ENCODE measurements around the gene KRT6A.

KRT6A gene

DNA sequence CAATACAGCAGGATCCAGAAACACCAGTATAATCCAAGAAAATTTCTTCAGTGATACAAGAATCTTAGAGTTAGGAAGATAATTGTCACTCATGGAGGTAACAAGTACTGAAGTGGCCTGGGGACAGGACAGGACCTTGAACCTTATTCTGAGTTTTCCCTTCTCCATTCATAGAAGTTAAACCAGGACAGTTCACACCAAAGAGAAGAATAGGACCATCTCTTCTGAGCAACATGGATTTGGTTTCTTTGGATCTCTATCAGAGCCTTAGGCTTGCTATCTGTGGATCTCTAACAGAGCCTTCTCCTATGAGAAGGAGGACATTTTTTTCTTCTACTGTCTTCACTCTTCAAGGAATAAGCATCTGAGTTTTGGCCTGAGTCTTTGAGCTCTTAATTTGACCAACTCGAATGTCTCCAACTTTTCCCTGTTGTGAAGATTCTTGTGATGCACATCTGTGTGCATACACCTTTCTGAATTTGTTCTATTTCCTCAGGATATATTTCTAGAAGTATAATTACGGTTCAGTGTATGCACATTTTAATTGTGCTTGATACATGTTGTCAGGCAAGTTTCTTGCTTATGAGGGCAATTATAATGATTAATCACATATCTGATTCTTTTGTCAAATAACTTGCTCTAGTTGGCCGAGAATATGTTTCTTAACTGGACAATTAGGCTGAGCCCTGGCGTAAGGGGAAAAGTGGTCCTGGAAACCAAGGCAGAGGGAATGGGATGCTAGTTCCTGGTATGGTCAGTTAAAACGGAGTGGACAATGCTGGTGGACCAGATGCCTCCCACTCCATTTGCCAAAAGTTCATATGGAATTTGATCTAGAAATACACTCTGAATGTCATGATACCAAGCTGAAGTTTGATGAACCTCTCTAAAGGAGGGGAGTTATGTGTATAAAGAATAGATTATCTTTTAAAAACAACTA, 6.6 kb downstream of the KRT6A start:
- ChIA-PET CTCF (interaction anchor here (0.6 to 1.1 kb wide), 2 partner anchors 10 to 39 kb away, joined by 3 to 5 read pairs; no protein-coding TSS in a partner anchor), POLR2A (ENCODE audit: low non-redundant PET) (no interaction called here)
- no peak for TF ChIP-seq CTCF (conservative IDR thresholded peaks at IDR 0.05; ENCODE audit: low read depth)
- DNase-seq (ENCODE audit: low spot score), result no peak
- no peak overlapping the region for H3K27ac ChIP-seq

- H3K27ac ChIP-seq, result no peak overlapping the region
- no peak for DNase-seq (ENCODE audit: low spot score)
- ChIA-PET CTCF (no interaction called here), POLR2A (ENCODE audit: low non-redundant PET) (no interaction called here)
- TF ChIP-seq CTCF (conservative IDR thresholded peaks at IDR 0.05; ENCODE audit: low read depth), result no peak
These were observed 13.0 kb downstream of the KRT6A start for GRCh38 chr12:52480073-52480472.

DNA sequence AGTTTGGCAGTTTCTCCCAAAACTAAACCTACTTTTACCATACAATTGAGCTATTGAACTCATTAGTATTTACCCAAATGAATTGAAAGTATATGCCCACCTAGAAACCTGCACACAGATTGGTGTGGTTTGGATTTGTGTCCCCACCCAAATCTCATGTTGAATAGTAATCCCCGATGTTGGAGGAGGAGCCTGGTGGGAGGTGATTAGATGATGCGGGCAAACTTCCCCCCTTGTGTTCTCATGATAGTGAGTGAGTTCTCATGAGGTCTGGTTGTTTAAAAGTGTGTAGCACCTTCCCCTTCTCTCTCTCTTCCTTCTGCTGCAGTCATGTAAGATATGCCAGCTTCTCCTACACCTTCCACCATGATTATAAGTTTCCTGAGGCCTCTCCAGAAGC, 15.4 kb downstream of the KRT6A start:
- no peak for TF ChIP-seq CTCF (conservative IDR thresholded peaks at IDR 0.05; ENCODE audit: low read depth)
- CTCF ChIA-PET, result no interaction called here
- no peak overlapping the region for H3K27ac ChIP-seq
- no peak for DNase-seq (ENCODE audit: low spot score)
- POLR2A ChIA-PET (ENCODE audit: low non-redundant PET), result no interaction called here

DNA sequence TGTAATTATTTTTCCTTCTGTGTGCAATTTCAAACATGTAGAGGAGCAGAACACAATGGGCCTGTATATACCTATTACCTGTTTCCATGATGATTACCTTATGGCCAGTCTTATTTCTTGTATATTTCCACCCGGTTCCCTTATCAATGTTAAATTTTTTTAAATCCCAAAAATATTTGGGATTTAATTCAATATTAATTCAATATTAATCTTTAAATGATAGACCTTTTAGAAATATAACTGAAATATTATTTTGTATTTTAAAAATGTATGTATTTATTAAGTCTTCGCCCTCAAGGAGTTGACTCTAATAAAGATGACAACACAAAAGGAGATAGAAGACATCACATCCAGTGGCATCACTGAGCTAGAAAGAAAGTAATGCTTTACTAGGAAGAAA, 18.8 kb downstream of the KRT6A start:
- CTCF ChIA-PET, result no interaction called here
- H3K27ac ChIP-seq, result no peak overlapping the region
- DNase-seq (ENCODE audit: low spot score), result no peak
- no peak for TF ChIP-seq CTCF (conservative IDR thresholded peaks at IDR 0.05; ENCODE audit: low read depth)
- POLR2A ChIA-PET (ENCODE audit: low non-redundant PET), result no interaction called here

GRCh38 chr12:52473768-52474167, 19.3 kb downstream of the KRT6A start, which contains the start of gene KRT6C:
Gene KRT6C, minus strand, starts transcription at chr12:52473805. Its CDS starts 68 bp downstream, at chr12:52473737.
- CTCF ChIA-PET, result no interaction called here
- POLR2A ChIA-PET (ENCODE audit: low non-redundant PET), result no interaction called here
- DNase-seq (ENCODE audit: low spot score), result no peak

GRCh38 chr12:52469853-52470252, 23.2 kb downstream of the KRT6A start:
- ChIA-PET POLR2A (ENCODE audit: low non-redundant PET) (no interaction called here), CTCF (interaction anchor here (0.6 kb wide), 1 partner anchor 139 kb away, joined by 4 read pairs; no protein-coding TSS in a partner anchor)
- TF ChIP-seq CTCF (conservative IDR thresholded peaks at IDR 0.05; ENCODE audit: low read depth), result no peak
- no peak for DNase-seq (ENCODE audit: low spot score)
- H3K27ac ChIP-seq, result no peak overlapping the region

More at GRCh38 chr12:52473768-52474167, 19.3 kb downstream of the KRT6A start, which contains the start of gene KRT6C:
- no peak for TF ChIP-seq CTCF (conservative IDR thresholded peaks at IDR 0.05; ENCODE audit: low read depth)
- H3K27ac ChIP-seq, result no peak within 1 kb of the TSS
